IMR-90 (cell line): Measurements from ENCODE around the gene SMIM14.

Experiments used
- BHLHE40 ChIP-seq: fragments of 150-350 bp; IDR thresholded peaks from 2 replicates; pipeline ENCODE4 v1.6.1; 2016; ENCODE audit warnings: mild to moderate bottlenecking, low read depth, low read length
- CTCF ChIP-seq: conservative IDR thresholded peaks from 2 replicates; pipeline ENCODE4 v1.5.1; 2012; ENCODE audit warnings: mild to moderate bottlenecking, low read depth, low read length, improper control_type of control experiment
- ELK1 ChIP-seq: fragments of 150-350 bp; IDR thresholded peaks from 2 replicates; pipeline ENCODE4 v1.6.1; 2016; ENCODE audit warnings: low read depth, mild to moderate bottlenecking, low read length, moderate library complexity, borderline replicate concordance
- FOS ChIP-seq: fragments of 150-350 bp; IDR thresholded peaks from 2 replicates; pipeline ENCODE4 v1.6.1; 2016; ENCODE audit warnings: low read depth, low read length
- MAFK ChIP-seq: IDR thresholded peaks from 2 replicates; pipeline ENCODE4 v1.6.1; 2012; ENCODE audit warnings: low read depth, low read length, improper control_type of control experiment
- POLR2A ChIP-seq: IDR thresholded peaks from 2 replicates; pipeline ENCODE4 v1.6.1; 2012; ENCODE audit warnings: mild to moderate bottlenecking, low read depth, low read length
- RFX5 ChIP-seq: IDR thresholded peaks from 2 replicates; pipeline ENCODE4 v1.8.0; 2012; ENCODE audit warnings: low read depth, mild to moderate bottlenecking, low read length, moderate library complexity
- SMC3 ChIP-seq: fragments of 150-350 bp; IDR thresholded peaks from 2 replicates; pipeline ENCODE4 v1.6.1; 2016; ENCODE audit warnings: low read depth, mild to moderate bottlenecking, antibody characterized with exemption, low read length, moderate library complexity
- TF ChIP-seq, protein P1 (sequence below): fragments of 150-350 bp; IDR thresholded peaks from 2 replicates; pipeline ENCODE4 v1.6.1; 2017; ENCODE audit warnings: mild to moderate bottlenecking, antibody characterized with exemption, low read length, low read depth

DNA sequence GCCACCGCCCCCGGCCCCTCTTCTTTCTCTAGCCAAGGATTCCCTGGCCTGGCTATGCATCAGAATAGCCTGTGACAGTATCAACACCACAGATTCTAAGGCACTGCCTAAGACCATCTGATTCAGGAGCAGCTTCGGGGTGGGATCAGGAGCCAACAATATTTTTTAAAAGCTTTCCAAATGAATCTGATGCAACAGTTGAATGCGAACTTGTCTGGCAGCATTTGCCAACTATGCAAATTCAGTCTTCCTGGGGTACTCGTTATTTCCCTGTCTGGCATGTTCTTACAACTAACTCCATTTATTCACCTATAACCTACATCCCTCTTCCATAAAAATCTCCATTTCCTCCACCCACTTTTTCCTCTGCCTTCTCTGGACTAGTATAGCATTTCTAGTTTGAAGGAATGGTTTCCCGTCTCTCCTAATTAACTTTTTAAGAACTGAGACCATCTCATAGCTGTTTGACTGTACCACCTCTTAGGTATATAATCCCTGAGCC lies 75.3 kb downstream of the SMIM14 start:
- TF ChIP-seq BHLHE40 (no peak), RFX5 (no peak), CTCF (no peak), SMC3 (no peak), FOS (no peak), POLR2A (no peak), ELK1 (no peak), MAFK (no peak)
- TF ChIP-seq, protein P1, sequence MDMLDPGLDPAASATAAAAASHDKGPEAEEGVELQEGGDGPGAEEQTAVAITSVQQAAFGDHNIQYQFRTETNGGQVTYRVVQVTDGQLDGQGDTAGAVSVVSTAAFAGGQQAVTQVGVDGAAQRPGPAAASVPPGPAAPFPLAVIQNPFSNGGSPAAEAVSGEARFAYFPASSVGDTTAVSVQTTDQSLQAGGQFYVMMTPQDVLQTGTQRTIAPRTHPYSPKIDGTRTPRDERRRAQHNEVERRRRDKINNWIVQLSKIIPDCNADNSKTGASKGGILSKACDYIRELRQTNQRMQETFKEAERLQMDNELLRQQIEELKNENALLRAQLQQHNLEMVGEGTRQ = no peak
